ENCODE measurements around the gene NRP1.

Gene NRP1

GRCh38 chr10:33127622-33128021 is 206.8 kb downstream of the NRP1 start:
- DNase-seq: no peak
- intact Hi-C loops (cut with DNase I): no loop called here
